HG02678 (cell line): Measurements from ENCODE around the gene GALT.

ENCODE experiments used
- ATAC-seq: cut with Tn5 transposase; IDR thresholded peaks from one replicate; pipeline ENCODE4 v1.9.1; 2021; ENCODE audit warnings: mild to moderate bottlenecking, moderate library complexity; ENCODE audit not compliant: unreplicated experiment

The GALT gene

GRCh38 chr9:34646211-34647083, at the start of gene GALT:
TSS of gene GALT (plus strand) at chr9:34646675. CDS start at chr9:34646705, 30 bp downstream.
- peak; percentile 92 for ATAC-seq

GRCh38 chr9:34599546-34599945, 46.9 kb upstream of the GALT start:
- ATAC-seq, result no peak

GRCh38 chr9:34600908-34601307, 45.6 kb upstream of the GALT start:
- no peak for ATAC-seq

- ATAC-seq, result no peak
Measured at GRCh38 chr9:34601937-34602573, 44.4 kb upstream of the GALT start.

- peak; percentile 81 for ATAC-seq
Measured at GRCh38 chr9:34603610-34604231, 42.8 kb upstream of the GALT start.

GRCh38 chr9:34606190-34606589, 40.3 kb upstream of the GALT start:
- ATAC-seq, result no peak

GRCh38 chr9:34606905-34607304, 39.6 kb upstream of the GALT start:
- no peak for ATAC-seq

- no peak for ATAC-seq
Measured at GRCh38 chr9:34607331-34607730, 39.1 kb upstream of the GALT start.

GRCh38 chr9:34610434-34611206, 35.9 kb upstream of the GALT start:
- ATAC-seq, result no peak

GRCh38 chr9:34611251-34611810, 35.1 kb upstream of the GALT start:
- ATAC-seq, result no peak

GRCh38 chr9:34611811-34612787, 34.4 kb upstream of the GALT start, which contains the start of gene RPP25L:
TSS of gene RPP25L (minus strand) at chr9:34612097. CDS start at chr9:34611296, 801 bp downstream.
- peak; percentile 90 for ATAC-seq

- no peak for ATAC-seq
Measured at GRCh38 chr9:34612788-34613390, 33.6 kb upstream of the GALT start.

GRCh38 chr9:34615132-34615531, 31.3 kb upstream of the GALT start:
- no peak for ATAC-seq

GRCh38 chr9:34620061-34620994, 26.1 kb upstream of the GALT start, which contains the start of gene DCTN3:
TSS of gene DCTN3 (minus strand) at chr9:34620495. CDS start at chr9:34620464, 31 bp downstream.
- ATAC-seq, result peak; percentile 99

GRCh38 chr9:34623374-34624235, 22.9 kb upstream of the GALT start:
- no peak for ATAC-seq

GRCh38 chr9:34624475-34625185, 21.8 kb upstream of the GALT start:
- ATAC-seq, result no peak
